Liver (tissue), 9 donors: ENCODE data around the gene ALKAL2. TPM values are rescaled to one million over a fixed set of nuclear protein-coding genes. Genes with fewer than 3 reads are reported as not detected.

ENCODE experiments used
- DNase-seq: peaks from one replicate; pipeline ENCODE4 v3.0.0-alpha.2; 2017; ENCODE audit warnings: low spot score
- H3K27ac ChIP-seq, 2 donors: one replicate each; pipeline ENCODE4 v1.7.0; 2013; ENCODE audit warnings: inconsistent platforms in 2 of 2, low read length in 2 of 2, control low read depth in 1 of 2, low read depth in 1 of 2, mild to moderate bottlenecking in 1 of 2
- H3K27me3 ChIP-seq, 4 donors: one replicate each; pipeline versions ENCODE4 v1.6.1 to v1.7.0; 2013; ENCODE audit warnings: low read length in 3 of 4, inconsistent platforms in 1 of 4, mild to moderate bottlenecking in 1 of 4, moderate library complexity in 1 of 4; ENCODE audit not compliant: control insufficient read depth in 4 of 4, insufficient read depth in 4 of 4
- H3K36me3 ChIP-seq, 4 donors: one replicate each; pipeline versions ENCODE4 v1.6.1 to v1.7.0; 2013; ENCODE audit warnings: low read length in 3 of 4, mild to moderate bottlenecking in 3 of 4, low read depth in 1 of 4, moderate library complexity in 1 of 4; ENCODE audit not compliant: control insufficient read depth in 4 of 4, insufficient read depth in 3 of 4
- H3K4me1 ChIP-seq, 4 donors: one replicate each; pipeline versions ENCODE4 v1.6.1 to v1.7.0; 2013; ENCODE audit warnings: low read length in 3 of 4, mild to moderate bottlenecking in 3 of 4, moderate library complexity in 1 of 4; ENCODE audit not compliant: control insufficient read depth in 4 of 4, insufficient read depth in 4 of 4
- H3K4me3 ChIP-seq, 3 donors: one replicate each; pipeline versions ENCODE4 v1.6.1 to v1.7.0; 2013; ENCODE audit warnings: low read length in 3 of 3, control low read depth in 1 of 3, low read depth in 1 of 3, mild to moderate bottlenecking in 1 of 3
- H3K9ac ChIP-seq, 2 donors: one replicate each; pipeline ENCODE4 v1.7.0; 2013; ENCODE audit warnings: low read length in 2 of 2, mild to moderate bottlenecking in 2 of 2, moderate library complexity in 2 of 2, control low read depth in 1 of 2, low read depth in 1 of 2
- H3K9me3 ChIP-seq, 4 donors: one replicate each; pipeline versions ENCODE4 v1.6.1 to v1.7.0; 2013; ENCODE audit warnings: low read length in 3 of 4; ENCODE audit not compliant: control insufficient read depth in 4 of 4
- EGR1 ChIP-seq, 2 donors: IDR thresholded peaks; 2 replicates each; pipeline ENCODE4 v1.6.1; 2016 to 2018; ENCODE audit warnings: antibody characterized with exemption in 2 of 2, low read depth in 2 of 2
- FOXA2 ChIP-seq: IDR thresholded peaks from 2 replicates; pipeline ENCODE4 v1.6.1; 2016; ENCODE audit warnings: antibody characterized with exemption
- GABPA ChIP-seq, 2 donors: IDR thresholded peaks in 1 of 2; conservative IDR thresholded peaks in 1 of 2; 2 replicates each; pipeline ENCODE4 v1.6.1; 2016; ENCODE audit warnings: antibody characterized with exemption in 2 of 2, mild to moderate bottlenecking in 1 of 2, moderate library complexity in 1 of 2
- HNF4A ChIP-seq, 2 donors: conservative IDR thresholded peaks; 2 replicates each; pipeline ENCODE4 v1.6.1; 2016; ENCODE audit warnings: antibody characterized with exemption in 2 of 2, mild to moderate bottlenecking in 2 of 2
- HNF4G ChIP-seq: IDR thresholded peaks from 2 replicates; pipeline ENCODE4 v1.6.1; 2016; ENCODE audit warnings: antibody characterized with exemption
- JUND ChIP-seq, 2 donors: IDR thresholded peaks; 2 replicates each; pipeline ENCODE4 v1.6.1; 2016; ENCODE audit warnings: antibody characterized with exemption in 2 of 2
- NR2F2 ChIP-seq: IDR thresholded peaks from 2 replicates; pipeline ENCODE4 v1.6.1; 2016; ENCODE audit warnings: antibody characterized with exemption
- RAD21 ChIP-seq, 2 donors: IDR thresholded peaks; 2 replicates each; pipeline ENCODE4 v1.6.1; 2016; ENCODE audit warnings: antibody characterized with exemption in 2 of 2, mild to moderate bottlenecking in 2 of 2
- RXRA ChIP-seq, 2 donors: IDR thresholded peaks; 2 replicates each; pipeline ENCODE4 v1.6.1; 2017 to 2018; ENCODE audit warnings: antibody characterized with exemption in 2 of 2, mild to moderate bottlenecking in 1 of 2
- SP1 ChIP-seq: IDR thresholded peaks from 2 replicates; pipeline ENCODE4 v1.6.1; 2018; ENCODE audit warnings: antibody characterized with exemption, mild to moderate bottlenecking
- TAF1 ChIP-seq: conservative IDR thresholded peaks from 2 replicates; pipeline ENCODE4 v1.6.1; 2016; ENCODE audit warnings: antibody characterized with exemption, mild to moderate bottlenecking
- YY1 ChIP-seq: IDR thresholded peaks from 2 replicates; pipeline ENCODE4 v1.6.1; 2016; ENCODE audit warnings: antibody characterized with exemption, mild to moderate bottlenecking
- WGBS: extraction: QIAGEN DNeasy Blood & Tissue Kit; methylation state at CpG from one replicate; pipeline ENCODE4 v1.1.7; 2013; 5-methylcytosine and 5-hydroxymethylcytosine counted together
- polyA plus RNA-seq, 2 donors: library from polyadenylated mRNA; stranded (reverse) in 1 of 2; unstranded in 1 of 2; fragments of 200-250 nt in 1 of 2; fragments of >200 nt in 1 of 2; fragmentation: Nextera tagmentation in 1 of 2; extraction: Ambion mirVana in 1 of 2; gene quantifications; one replicate each; pipeline versions ENCODE4 v1.2.1 to v1.2.3, GENCODE V29; 2013 to 2015
- total RNA-seq, 2 donors: library from RNA; depleted of rRNA; stranded (reverse); fragments of >200 nt; gene quantifications; one replicate each; pipeline ENCODE4 v1.2.3, GENCODE V29; 2014
- TF ChIP-seq, protein P1 (sequence below): IDR thresholded peaks from 2 replicates; pipeline ENCODE4 v1.6.1; 2016; ENCODE audit warnings: antibody characterized with exemption
- TF ChIP-seq, protein P2 (sequence below): IDR thresholded peaks from 2 replicates; pipeline ENCODE4 v1.6.1; 2016; ENCODE audit warnings: antibody characterized with exemption, mild to moderate bottlenecking
- TF ChIP-seq, protein P3 (sequence below): fragments of 150-350 bp; IDR thresholded peaks from 2 replicates; pipeline ENCODE4 v1.5.1; 2017; ENCODE audit warnings: improper control_type of control experiment, low read depth, low read length; ENCODE audit not compliant: missing input control
- TF ChIP-seq, protein P4 (sequence below): IDR thresholded peaks from 2 replicates; pipeline ENCODE4 v1.6.1; 2016; ENCODE audit warnings: antibody characterized with exemption
- donor health status: healthy.
- donor health status: healthy.
- donor health status: healthy.
- donor health status: healthy.
- donor health status: healthy.

ALKAL2 gene
- total and polyA plus RNA-seq, 4 donors, result 1.6 to 3.1 (median 1.9) TPM; not detected in 1

DNA sequence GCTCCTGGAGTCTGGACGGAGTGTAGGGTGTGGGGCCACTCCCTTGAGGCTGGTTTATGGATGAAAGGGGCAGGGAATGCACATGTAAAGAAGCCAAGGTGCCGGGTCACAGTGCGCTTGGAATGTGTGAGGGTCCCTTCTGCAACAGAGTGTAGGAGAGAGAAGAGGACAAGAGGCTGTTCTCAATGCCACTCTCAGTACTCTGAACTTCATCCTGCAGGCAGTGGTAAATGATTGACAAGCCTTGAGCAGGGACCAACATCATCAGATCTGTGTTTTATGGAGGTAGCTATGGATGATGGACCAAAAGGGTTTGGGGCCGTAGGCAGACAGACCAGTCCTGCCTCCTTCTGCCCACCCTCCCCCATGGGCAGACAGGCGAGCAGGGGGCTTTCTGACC, 7.2 kb upstream of the ALKAL2 start:
- no peaks in the 10 kb centered on the region for H3K36me3 ChIP-seq
- no peak for TF ChIP-seq JUND (IDR thresholded peaks at IDR 0.05)
- no peak for TF ChIP-seq HNF4A (conservative IDR thresholded peaks at IDR 0.05)
- TF ChIP-seq HNF4G, result no peak
- TF ChIP-seq NR2F2, result no peak
- no peak for TF ChIP-seq YY1
- TF ChIP-seq, protein P1, sequence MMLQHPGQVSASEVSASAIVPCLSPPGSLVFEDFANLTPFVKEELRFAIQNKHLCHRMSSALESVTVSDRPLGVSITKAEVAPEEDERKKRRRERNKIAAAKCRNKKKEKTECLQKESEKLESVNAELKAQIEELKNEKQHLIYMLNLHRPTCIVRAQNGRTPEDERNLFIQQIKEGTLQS, result no peak
- TF ChIP-seq, protein P2, sequence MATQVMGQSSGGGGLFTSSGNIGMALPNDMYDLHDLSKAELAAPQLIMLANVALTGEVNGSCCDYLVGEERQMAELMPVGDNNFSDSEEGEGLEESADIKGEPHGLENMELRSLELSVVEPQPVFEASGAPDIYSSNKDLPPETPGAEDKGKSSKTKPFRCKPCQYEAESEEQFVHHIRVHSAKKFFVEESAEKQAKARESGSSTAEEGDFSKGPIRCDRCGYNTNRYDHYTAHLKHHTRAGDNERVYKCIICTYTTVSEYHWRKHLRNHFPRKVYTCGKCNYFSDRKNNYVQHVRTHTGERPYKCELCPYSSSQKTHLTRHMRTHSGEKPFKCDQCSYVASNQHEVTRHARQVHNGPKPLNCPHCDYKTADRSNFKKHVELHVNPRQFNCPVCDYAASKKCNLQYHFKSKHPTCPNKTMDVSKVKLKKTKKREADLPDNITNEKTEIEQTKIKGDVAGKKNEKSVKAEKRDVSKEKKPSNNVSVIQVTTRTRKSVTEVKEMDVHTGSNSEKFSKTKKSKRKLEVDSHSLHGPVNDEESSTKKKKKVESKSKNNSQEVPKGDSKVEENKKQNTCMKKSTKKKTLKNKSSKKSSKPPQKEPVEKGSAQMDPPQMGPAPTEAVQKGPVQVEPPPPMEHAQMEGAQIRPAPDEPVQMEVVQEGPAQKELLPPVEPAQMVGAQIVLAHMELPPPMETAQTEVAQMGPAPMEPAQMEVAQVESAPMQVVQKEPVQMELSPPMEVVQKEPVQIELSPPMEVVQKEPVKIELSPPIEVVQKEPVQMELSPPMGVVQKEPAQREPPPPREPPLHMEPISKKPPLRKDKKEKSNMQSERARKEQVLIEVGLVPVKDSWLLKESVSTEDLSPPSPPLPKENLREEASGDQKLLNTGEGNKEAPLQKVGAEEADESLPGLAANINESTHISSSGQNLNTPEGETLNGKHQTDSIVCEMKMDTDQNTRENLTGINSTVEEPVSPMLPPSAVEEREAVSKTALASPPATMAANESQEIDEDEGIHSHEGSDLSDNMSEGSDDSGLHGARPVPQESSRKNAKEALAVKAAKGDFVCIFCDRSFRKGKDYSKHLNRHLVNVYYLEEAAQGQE, result no peak
- no peak for TF ChIP-seq GABPA (IDR thresholded peaks at IDR 0.05 in 1 of 2, conservative IDR thresholded peaks at IDR 0.05 in 1 of 2)
- TF ChIP-seq TAF1, result no peak
- TF ChIP-seq EGR1 (IDR thresholded peaks at IDR 0.05; ENCODE audit: low read depth in 2 of 2), result no peak
- TF ChIP-seq, protein P3, sequence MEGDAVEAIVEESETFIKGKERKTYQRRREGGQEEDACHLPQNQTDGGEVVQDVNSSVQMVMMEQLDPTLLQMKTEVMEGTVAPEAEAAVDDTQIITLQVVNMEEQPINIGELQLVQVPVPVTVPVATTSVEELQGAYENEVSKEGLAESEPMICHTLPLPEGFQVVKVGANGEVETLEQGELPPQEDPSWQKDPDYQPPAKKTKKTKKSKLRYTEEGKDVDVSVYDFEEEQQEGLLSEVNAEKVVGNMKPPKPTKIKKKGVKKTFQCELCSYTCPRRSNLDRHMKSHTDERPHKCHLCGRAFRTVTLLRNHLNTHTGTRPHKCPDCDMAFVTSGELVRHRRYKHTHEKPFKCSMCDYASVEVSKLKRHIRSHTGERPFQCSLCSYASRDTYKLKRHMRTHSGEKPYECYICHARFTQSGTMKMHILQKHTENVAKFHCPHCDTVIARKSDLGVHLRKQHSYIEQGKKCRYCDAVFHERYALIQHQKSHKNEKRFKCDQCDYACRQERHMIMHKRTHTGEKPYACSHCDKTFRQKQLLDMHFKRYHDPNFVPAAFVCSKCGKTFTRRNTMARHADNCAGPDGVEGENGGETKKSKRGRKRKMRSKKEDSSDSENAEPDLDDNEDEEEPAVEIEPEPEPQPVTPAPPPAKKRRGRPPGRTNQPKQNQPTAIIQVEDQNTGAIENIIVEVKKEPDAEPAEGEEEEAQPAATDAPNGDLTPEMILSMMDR, result no peak
- TF ChIP-seq RXRA (IDR thresholded peaks at IDR 0.05), result no peak
- no peak for TF ChIP-seq FOXA2
- H3K9ac ChIP-seq, result no peak overlapping the region
- no peaks in the 10 kb centered on the region for H3K9me3 ChIP-seq
- peaks cover 0 to under 1% (median 0%) of the 10 kb centered on the region in 4 donors for H3K4me1 ChIP-seq
- no peak overlapping the region for H3K27ac ChIP-seq
- H3K4me3 ChIP-seq, result no peak overlapping the region
- WGBS, result 71% methylated on average over 5 of the region's 5 CpGs
- H3K27me3 ChIP-seq, result peaks cover 0 to 5% (median under 1%) of the 10 kb centered on the region in 4 donors
- no peak for DNase-seq

DNA sequence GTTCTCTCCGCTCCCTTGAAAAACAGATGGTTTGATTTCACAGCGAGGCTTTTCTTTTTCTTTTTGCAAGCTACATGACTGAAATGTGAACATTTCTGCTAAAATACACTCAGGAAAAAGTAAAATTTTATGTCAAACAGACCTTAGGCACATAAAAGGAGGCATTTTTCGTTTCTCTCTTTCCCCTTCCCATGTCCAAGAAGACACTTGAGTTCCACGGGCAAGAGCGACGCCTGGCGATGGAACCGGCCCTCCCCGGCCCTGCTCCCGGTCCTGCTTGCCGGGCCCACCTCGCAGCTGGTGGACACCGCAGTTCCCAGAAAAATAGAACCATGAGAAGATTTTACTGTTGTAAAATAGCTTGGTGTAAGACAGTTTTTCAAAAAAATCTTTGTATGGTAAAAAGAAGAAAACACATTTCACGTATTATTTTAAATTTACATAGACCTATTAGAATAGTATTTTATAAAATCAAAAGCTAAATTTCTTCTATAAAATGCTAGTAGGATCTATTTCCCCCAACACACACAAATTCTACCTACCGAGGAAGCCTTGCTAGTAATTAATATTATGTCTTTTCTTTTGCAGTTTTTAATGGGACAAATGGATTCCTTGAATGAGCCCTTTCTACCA, 2.3 kb upstream of the ALKAL2 start:
- 7% methylated on average over 15 of the region's 15 CpGs for WGBS
- Histone ChIP-seq H3K9ac (peak overlapping the region in 1 of 2 donors; percentile 71), H3K27me3 (peaks cover 0 to 8% (median 2%) of the 10 kb centered on the region in 4 donors), H3K4me1 (peaks cover 13 to 26% (median 18%) of the 10 kb centered on the region in 4 donors), H3K36me3 (no peaks in the 10 kb centered on the region), H3K27ac (no peak overlapping the region), H3K9me3 (no peaks in the 10 kb centered on the region), H3K4me3 (peak overlapping the region; percentile 63 to 79 (median 78))
- peak; percentile 79 for DNase-seq
- no peak for TF ChIP-seq GABPA (IDR thresholded peaks at IDR 0.05 in 1 of 2, conservative IDR thresholded peaks at IDR 0.05 in 1 of 2)
- no peak for TF ChIP-seq SP1
- TF ChIP-seq, protein P4, sequence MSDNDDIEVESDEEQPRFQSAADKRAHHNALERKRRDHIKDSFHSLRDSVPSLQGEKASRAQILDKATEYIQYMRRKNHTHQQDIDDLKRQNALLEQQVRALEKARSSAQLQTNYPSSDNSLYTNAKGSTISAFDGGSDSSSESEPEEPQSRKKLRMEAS, result no peak
- peak; percentile 92 to 94 for TF ChIP-seq RAD21 (IDR thresholded peaks at IDR 0.05)
- TF ChIP-seq, protein P3, result peak; percentile 78
- no peak for TF ChIP-seq TAF1
